Measurements from ENCODE around the gene BTBD19.
A peak's percentile ranks its signal among the peaks of the same experiment; 100 is the strongest.
"Not testable (repeated sequence)": the region's sequence is repeated elsewhere in the genome, so short reads cannot be mapped to it uniquely, and the experiment has no call there.

The BTBD19 gene, protein sequence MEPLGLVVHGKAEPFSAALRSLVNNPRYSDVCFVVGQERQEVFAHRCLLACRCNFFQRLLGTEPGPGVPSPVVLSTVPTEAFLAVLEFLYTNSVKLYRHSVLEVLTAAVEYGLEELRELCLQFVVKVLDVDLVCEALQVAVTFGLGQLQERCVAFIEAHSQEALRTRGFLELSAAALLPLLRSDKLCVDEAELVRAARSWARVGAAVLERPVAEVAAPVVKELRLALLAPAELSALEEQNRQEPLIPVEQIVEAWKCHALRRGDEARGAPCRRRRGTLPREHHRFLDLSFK

DNA sequence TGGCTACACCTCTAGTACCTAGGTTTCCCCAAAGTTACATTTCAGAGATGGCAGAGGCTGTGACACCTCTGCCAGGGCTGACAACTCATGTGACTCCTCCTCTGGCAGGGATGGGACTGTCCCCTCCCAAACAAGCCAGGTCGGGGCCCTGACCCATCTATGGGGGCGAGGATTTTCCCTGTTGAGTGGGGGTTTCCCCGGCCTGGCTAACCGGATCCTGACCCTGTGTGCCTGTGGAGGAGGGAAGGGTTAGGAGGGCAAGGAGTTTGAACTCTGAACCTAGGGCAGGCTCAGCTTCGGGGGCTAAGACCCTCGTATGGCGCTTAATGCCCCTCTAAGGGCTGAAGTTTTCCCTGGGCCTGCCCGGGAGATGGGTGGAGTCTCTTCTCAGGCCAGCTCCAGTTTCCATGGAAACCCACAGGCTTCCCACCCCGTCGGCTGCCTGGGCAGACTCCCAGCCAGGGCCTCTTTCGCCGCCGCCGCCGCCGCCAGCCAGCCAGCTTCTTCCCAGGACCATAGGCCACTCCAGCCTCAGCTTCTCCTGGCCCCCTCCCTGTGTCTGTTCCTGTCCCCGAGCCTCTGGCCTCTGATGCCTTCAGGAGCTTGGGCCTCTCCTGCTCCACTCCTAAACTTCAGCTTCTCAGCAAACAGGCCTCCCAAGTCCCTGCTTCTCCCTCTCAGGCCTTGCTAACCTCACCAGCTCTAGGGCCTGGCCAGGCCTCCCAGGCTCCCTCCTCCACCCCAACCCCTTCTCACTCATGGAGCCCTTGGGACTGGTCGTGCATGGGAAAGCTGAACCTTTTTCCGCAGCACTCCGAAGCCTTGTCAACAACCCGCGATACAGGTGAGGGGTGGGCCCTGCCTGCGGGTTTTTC lies at the start of gene BTBD19:
Gene BTBD19 (plus strand): TSS at position 461 of the 875 bp plus-strand sequence. CDS start 298 bp downstream, at position 759.
- peak; percentile 36 to 66 for DNase-seq

DNA sequence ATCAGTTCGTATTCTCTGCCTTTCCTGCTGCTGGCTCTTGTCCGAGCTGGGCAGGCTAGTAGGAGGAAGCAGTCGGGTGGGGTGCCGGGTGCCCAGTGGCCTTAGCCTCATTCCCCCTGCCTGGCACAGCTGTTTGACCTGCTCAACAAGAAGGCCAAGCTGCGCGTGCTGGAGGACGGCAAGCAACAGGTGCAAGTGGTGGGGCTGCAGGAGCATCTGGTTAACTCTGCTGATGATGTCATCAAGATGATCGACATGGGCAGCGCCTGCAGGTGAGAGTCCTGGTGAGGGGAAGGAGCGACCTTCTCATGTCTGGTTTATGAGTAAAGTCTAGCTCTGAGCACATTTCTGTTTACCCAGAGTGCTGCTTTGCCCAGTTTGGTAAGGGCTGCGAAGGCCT lies 49.2 kb upstream of the BTBD19 start:
- DNase-seq: no peak

DNA sequence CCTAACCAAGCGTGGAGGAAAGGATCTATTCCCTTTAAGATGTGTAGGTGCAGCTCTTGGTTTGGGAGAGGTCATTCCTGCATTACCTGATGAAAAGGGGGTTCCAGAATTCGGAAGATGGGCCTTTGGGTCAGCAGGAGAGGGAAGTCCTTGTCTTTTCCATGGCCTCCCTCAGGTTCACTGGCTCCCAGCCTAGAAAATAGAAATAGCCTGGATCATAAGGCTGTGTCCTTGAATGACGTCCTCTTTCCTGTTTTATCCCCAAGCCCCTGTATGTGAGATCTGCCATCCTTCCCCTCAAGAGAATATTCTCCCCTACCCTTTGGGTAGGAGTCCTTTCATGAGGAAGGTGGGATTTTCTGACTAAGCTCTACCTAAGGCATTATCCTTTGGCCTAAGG lies 47.4 kb upstream of the BTBD19 start:
- no peak for DNase-seq

DNA sequence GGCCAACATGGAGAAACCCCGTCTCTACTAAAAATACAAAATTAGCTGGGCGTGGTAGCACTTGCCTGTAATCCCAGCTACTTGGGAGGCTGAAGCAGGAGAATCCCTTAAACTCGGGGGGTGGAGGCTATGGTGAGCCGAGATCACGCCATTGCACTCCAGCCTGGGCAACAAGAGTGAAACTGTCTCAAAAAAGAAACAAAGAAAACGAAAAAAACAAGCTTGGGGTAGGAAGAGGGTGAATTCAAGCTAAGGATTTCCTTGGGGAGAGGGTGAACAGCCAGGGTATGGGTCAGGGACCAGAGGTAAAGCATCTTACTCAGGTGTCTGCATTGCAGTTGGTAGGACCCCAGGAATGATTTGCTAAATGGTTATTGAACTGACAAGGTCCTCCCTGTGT lies 41.9 kb upstream of the BTBD19 start:
- not testable (repeated sequence) for DNase-seq

DNA sequence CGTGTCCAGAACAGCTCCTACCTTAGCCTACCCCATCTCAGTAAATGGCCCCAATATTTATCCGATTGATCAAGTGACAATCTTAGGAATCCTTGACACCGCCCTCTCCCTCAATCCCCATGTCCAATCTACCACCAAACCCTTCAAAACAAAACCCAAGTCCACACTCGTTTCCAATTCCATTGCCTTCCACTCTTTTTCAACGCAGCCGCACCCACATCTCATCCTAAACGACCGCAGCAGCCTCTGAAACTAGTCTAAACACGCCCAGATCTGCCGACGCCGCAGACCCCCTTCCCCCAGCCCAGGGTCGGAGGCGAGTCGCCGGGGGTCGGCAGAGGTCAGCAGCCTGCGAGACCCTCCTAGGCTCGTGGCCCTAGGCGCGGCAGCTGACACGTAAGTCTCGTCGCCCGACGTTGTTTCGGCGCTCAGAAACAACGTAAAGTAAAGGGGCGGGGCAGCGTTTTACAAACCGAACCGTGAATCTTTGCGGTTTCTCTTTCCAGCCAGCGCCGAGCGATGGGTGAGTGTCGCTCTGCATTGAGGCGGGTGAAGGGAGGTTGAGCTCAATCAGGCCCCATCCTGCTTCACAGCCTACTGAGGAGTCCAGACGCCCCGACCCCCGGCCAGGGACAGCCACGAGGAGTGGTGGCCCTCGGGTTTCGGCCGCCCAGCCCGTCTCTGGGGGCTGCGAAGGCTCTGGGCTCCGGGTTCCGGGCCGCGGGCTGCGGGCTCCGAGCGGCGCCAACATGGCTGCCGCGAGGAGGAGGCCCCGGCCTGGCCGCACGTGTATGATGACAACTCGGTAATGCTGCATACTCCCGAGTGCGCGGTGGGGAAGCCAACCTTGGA lies 33.0 kb upstream of the BTBD19 start, which contains the start of gene RPS8:
Gene RPS8 (plus strand): TSS at position 463 of the 852 bp plus-strand sequence. CDS start 57 bp downstream, at position 520.
- DNase-seq: peak; percentile 75 to 83

DNA sequence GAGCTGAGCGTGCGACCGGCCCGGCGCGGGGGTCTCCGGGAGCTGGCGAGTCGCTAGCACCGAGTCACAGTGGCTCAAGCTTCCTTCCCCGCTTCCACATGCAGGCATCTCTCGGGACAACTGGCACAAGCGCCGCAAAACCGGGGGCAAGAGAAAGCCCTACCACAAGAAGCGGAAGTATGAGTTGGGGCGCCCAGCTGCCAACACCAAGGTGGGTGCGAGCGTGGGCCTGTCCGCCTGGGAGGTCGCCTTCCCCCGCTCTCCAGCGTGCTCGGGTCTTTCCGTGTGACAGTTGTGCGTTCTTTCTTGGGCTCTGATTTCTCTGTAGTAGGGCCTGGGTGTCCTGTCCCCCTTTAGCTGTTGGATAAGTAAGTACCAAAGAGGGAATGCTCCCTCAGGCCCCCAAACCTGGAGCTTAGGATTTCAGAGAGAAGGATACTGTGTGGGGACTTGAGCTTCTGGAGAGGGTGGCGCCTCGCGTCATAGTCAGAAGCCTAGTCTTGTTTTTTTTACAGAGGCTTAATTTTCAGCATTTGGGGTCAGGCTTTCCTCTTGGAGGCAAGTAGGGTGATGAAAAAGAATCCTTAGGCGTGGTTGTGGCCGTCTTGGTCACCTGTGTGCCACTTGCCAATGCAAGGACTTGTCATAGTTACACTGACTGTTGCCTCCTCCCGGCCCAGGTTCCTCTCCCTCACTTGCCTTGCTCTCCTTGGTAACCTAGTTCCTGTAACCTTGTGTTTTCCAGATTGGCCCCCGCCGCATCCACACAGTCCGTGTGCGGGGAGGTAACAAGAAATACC lies 32.2 kb upstream of the BTBD19 start:
- no peak for DNase-seq

DNA sequence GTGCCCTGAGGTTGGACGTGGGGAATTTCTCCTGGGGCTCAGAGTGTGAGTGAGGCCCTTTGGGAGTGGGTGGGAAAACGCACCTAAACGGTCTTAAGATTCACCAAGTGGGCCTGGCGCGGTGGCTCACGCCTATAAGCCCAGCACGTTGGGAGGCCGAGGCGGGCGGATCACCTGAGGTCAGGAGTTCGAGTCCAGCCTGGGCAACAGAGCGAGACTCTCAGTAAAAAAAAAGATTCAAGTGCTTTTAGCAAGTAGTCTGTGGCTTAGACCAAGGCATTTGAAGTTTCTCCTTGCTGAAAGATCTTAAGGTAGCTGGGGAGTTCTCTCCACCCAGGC lies 31.6 kb upstream of the BTBD19 start:
- DNase-seq: no peak

DNA sequence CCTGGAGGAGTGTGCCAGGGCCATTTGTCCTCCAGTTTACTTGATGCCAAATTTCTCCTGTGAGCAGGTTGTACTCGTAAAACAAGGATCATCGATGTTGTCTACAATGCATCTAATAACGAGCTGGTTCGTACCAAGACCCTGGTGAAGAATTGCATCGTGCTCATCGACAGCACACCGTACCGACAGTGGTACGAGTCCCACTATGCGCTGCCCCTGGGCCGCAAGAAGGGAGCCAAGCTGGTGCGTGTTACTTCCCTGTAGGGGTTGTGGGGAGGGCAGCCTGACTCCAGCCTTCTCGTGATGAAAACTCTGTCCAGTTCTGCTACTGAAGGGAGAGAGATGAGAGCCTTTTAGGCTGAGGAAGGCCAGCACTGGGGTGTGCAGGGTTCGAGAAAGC lies 30.8 kb upstream of the BTBD19 start:
- no peak for DNase-seq

DNA sequence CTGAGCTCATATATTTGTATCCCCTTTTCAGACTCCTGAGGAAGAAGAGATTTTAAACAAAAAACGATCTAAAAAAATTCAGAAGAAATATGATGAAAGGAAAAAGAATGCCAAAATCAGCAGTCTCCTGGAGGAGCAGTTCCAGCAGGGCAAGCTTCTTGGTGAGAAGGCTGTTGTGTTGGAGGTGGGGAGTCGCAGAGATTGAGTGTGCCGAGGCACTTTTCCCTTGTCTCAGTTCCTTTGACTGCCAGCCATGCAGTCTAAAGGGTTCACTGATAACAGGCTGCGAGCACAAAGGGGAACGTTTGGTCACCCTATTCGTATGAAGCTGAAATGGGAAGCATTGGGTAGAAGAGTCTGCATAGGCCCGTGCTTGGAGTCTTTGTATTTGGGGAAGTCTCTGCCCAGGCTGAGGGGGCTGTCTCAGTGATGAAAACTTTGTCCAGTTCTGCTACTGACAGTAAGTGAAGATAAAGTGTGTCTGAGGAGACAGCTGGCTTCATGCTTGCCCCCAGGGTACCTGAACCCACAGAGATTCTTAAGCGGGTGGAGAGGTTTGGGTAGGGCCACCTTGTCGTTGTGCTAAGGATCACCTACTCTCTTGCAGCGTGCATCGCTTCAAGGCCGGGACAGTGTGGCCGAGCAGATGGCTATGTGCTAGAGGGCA lies 30.2 kb upstream of the BTBD19 start:
- no peak for DNase-seq

DNA sequence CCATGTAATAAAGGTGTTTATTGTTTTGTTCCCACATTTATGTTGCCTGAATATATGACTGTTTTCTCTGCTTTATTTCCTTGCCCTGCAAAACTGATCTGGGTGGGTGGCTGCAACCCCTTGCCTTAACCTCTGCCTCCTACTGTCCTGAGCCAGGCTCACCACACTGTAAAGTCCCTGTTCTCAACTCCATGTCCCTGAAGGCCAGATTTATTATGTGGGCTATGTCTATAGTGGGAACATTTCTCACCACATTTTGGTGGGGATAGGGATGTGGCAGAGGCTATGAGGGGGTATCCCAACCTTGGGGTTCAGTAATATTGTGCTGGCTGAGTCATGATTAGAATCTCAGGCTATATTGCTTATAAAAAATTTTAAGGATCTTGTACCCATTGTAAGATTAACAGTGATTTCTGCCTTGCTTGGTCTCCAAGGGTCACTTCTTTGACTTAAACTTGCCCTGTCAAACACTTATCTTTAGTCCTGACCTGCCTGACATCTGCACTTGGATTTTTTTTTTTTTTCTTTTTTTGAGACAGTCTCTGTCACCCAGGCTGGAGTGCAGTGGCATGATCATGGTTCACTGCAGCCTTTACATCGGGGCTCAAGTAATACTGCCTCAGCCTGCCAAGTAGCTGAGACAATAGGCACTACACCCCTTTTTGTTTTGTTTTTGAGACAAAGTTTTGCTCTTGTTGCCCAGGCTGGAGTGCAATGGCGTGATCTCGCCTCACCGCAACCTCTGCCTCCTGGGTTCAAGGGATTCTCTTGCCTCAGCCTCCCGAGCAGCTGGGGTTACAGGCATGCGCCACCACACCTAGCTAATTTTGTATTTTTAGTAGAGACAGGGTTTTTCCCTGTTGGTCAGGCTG lies 29.4 kb upstream of the BTBD19 start:
- DNase-seq: no peak

DNA sequence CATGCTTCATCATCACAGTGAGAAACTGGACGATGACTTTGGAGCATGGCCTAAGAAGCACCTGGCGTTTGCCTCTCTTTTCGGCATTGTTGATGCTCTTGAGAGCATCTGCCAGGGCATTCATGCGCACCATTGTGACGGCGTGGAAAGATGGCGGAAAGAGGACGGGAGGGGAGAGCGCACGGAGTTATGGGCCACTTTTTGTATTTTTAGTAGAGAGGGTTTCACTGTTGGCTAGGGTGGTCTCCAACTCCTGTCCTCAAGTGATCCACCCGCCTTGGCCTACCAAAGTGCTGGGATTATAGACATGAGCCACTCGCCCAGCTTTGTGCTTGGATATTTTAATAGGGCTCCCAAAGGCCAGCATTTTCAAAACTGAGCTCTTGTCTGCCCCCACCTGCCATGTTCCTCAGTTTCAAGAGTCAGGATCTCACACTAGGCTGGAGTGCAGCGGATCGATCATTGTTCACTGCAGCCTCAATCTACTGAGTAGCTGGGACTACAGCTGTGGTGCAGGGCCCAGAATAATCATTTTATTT lies 27.7 kb upstream of the BTBD19 start:
- DNase-seq: no peak

DNA sequence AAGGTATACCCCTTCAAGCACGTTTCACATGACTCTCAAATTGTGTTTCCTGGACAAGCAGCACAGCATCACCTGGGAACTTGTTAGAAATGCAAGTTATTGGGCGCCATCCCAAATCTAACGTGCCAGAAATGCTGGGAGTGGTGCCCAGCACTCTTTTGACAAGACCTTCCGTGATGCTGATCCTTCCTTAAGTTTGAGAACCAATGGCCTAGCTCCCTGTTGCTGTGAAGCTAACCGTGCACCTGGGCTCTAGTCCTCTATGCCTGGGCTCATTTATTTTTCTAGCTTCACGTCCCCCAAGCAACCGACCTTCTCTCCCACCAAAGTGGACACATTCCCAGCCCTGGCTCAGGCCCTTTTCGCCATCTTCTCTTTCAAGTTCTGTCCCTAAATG lies 24.6 kb upstream of the BTBD19 start:
- no peak for DNase-seq

DNA sequence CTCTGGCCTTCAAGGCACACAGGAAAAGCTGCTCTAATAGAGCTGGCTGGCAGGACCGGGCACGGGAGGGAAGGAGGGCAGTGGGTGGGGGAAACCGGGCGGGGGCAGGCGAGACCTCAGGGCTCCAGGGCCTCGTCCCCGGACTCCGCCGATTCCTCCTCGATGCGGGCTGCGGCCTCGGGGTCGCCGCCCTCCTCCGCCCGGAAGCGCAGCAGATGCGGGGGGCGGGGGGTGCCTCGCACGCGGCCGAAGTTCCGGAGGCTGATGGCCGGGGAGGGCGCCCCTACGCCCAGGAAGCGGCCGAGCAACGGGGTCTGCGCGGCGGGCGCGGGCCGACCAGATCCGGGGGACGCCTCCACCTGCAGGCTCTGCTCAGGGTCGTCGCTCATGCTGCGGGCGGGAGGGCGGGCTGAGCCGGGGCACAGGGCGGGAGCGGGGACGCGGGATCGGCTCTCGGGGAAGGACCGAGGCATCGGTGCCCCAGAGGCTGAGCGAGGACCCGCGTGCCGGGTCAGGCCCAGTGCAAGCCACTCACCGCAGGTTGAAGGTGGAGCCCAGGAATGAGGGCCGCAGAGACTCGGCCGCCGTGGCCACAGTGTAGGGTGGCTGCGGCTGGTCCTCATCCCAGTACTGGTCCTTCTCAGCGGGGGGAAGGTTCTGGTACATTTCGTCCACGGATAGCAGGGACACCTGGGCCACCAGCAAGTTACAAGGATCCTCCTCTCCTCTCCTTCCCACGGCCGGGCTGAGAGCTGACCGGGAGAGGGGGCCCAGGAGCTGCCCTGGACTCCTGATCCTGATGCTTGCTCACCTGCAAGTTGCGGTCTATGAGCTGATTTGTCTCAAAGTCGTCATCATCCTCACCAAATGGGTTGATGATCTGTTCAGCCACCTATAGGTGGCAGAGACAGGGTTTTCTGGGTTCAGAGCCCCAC lies 24.0 kb upstream of the BTBD19 start:
- no peak for DNase-seq

DNA sequence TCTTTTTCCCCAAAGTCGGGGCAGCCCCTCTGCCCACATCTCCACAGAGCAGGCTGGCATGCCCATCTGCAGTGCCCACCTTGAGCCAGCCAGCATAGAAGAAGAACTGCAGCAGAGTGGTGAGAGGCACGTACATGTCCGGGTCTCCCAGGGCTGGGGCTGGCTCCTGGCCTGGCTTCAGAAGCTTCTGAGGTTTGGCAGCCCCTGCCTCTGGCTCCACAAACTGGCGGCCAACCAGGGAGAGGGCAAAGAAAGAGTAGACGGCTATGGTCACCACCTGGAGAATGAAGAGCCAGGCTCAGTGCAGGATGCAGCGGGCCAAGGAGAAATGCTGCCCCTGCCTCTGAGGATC lies 23.3 kb upstream of the BTBD19 start:
- no peak for DNase-seq

DNA sequence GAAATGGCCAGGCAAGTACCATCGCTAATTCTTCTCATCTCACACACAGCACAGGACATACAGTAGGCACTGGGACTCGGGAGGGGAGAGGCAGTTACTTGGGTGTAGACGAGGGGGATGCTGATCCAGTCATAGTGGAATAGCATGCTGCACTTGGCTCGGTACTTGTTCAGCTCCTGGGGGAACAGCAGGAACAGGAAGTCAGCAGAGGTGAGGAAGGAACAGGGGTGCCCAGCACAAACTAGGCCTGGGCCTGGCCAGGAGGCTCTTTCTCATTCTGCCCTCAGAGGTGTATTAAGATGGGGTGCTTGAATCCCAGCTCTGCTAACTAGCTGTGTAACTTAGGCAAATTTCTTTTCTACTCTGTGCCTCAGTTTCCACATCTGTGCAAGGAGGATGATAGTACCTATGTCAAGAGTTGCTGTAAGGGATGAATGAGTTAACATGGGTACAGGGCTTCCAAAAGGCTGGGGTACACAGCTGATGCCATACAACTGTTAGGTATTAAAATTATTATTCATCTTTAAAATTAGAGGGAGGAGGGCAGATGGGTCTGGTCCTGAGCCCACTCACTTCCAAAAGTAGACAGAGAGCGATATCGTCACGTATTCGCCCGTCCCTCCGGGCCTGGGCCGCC lies 22.7 kb upstream of the BTBD19 start:
- no peak for DNase-seq

DNA sequence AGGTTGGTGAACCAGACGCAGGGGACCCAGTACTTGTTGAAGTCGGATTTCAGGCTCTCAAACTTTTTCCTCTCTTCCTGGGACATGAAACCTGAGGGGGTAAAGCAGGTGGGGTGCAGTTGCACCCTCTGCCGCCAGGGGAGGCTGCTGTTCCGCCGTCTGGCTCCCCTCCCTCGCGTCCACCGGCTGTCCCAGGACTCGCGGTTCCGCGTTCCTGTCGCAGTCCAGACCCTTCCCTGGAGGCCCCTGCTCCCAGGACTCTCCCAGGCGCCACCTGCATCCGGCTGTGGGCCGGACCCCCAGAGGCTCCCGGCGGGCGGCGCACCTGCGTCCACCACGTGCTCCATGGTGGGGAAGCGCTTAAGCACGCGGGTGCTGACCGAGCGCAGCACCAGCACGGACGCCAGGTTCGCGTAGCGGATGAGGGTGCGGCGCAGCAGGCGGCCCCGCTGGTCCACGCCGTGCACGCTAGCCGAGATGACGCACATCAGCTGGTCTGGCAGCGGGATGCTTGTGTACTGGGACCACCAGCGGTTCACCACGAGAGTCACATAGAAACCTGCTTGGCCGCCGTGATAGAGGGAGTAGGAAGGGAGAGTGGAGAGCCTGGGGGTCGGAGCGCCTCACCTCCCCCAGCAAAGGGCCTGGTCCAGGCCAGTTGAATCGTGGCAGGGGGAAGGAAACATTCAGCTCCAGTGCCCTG lies 22.0 kb upstream of the BTBD19 start:
- no peak for DNase-seq

DNA sequence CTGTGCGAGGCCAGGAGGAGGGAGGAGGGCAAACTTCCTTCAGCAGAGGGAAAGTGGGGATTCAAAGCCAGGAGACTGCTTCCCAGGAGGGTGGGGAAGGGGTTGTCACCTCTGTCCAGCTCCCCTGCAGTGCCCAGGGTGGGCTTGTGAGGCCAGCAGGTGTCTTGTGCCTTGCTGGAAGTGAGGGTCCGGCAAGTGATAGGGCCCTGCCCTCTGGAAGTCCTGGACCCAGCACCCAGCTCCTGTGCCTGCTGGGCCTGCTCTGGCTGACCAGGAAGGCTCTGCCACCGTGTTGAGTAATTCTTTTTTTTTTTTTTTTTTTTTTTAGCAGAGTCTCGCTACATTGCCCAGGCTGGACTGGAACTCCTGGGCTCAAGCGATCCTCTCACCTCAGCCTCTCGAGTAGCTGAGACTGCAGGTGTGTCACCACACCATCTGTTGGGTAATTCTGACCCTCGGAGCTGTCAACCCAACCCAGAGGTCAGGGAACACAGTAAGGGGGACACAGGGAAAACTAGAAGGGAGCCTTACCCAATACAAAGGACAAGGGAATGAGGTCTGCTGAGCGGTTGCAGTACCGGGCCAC lies 21.4 kb upstream of the BTBD19 start:
- no peak for DNase-seq

DNA sequence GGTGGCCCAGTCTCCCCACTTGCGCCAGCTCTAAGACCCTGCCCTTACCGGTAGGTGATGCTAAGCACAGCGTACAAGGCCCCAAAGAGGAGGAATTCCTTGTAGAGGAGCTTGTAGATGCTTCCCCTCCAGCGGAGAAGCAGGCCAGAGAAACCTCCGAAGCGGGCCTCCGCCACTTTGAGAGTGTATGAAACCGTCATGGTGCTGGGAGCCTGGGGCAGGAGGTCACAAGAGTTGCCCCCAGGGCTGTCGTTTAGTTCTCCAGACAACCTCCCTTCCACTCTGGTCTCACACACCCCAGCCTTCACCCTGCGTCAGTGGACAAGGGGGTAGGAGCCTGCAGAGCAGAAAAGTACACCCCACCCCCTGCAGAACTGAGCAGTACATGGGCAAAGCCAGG lies 20.8 kb upstream of the BTBD19 start:
- DNase-seq: no peak
